Activated CD4-positive, CD25-positive, alpha-beta regulatory T cell treated with anti-CD3 and anti-CD28 coated beads, Interleukin-2, amount 50 U/mL, for 24 hours (primary cell): ENCODE data around the gene PGAM2.

ENCODE experiments used
- ATAC-seq, 2 donors: fragments of 150-1000 bp; cut with Tn5 transposase; one replicate each; pipeline ENCODE4 v1.10.0; 2021; ENCODE audit warnings: mild to moderate bottlenecking in 1 of 2, moderate library complexity in 1 of 2

PGAM2 gene

DNA sequence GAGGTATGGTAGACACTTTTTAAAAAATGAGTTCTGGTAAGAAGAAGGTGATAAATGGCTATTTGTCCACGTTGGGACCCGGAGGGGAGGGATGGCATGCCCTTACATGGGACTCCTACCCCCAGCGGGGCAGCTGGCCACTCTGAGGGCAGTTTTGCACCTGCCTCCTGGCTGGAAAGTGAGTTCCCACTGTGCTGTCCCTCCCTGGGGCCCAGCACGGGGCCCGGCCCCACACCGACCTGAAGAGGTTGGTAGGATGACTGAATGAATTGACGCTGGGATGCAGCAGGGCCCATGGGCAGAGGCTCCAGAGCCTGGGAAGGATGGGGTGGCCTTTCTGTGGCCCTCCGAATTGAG is 38.2 kb upstream of the PGAM2 start:
- ATAC-seq = no peak

DNA sequence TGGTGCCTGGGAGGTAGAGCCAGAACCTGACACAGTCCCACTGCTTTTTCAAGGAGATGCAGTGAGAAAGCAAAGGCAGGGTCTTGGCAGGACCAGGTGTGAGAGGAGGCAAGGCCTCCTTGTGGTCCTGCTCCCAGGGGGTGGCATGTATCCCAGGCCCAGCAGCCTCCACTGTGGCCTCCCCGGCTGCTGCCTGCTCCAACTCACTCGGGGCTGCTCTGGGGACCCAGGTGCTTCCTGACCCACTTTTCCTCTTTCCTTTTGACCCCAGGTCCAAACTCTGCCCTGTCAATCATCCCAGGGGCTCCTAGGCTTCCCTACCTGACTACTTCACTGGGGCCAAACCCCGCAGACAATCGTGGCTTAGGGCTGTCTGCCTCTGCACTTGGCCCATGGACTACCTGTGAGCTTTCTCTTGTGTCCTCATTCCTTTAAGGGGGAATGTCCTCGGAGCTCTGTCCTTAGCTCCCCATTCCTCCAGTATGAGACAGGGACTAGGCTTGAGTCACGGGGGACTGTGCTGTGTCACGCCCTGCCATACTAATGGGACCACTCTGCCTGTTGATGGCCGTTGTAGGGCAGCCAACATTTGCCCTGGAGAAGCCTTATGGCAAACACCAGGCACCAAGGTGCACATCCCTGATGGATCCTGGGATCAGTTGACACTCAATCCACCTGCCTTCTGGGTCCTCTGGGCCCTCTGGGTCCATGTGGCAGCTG is 37.6 kb upstream of the PGAM2 start:
- ATAC-seq = no peak

DNA sequence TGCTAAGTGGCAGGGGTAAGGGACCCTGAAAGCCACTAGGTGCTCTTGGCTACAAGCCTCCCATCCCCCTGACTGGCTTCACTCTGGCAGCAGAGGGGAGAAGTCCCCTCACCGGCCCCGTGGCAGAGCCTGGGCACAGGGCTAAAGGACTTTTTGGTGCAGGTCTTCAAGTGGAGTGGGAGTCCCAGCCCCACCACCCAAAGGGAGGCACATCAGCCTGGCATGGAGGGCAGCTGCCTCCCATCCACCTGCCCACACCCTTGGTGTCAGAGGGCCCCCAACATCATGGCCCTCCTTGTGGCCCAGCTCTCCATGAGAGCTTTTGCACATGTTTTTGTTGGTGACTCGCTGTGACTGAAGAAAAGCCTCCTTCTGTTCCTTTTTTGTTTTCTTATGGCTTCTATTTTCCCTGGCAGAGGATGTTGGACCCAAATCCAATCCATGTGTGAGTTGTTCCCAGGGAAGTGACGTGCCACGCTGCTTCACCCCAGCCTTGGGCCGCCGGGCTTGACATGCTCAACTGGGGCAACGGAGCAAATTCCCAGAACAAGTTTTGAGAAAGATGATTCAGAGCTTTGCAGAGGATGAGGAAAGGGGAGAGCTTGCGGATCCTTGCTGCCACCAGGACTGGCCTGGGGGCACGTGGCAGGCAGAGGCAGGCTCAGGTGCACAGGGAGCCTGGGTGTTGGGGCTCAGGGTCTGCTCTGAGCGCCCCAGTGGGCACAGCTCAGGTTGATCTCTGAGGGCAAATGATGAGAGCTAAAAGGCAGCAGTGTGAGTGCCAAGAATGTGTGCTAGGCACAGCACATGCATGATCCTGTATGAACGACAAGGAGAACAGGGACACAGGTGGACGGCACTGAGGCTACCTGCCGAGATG is 36.8 kb upstream of the PGAM2 start:
- no peak for ATAC-seq

DNA sequence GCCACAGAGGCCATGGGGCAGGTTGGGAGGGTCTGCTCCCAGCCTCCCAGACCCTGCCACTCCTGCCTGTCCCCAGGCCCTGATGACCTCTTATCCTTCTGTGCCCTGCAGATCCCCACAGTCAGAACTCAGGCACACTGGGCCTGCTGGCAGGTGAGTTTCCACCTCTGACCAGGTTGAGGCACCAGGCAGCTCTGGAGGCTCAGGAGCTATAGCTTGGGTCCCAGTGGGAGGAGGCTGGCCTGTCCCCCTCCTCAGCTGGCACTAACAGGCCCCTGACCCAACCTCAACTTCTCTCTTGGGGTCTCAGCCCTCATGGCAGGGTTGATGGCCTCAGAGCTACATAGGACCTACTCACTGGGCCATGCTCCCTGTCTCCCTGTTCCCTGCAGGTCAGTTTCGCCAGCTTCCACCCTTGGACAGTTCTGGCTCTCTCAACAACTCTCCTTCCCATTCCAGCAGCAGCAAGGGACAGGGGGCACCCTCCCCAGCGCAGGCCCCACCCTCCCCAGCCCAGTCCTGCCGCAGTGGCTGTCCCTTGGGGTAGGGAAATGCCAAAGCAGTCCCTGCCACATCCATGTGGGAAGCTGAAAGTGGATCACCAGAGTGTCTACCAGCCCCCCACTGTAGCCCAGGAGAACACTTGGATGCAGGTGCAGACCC is 36.1 kb upstream of the PGAM2 start:
- no peak for ATAC-seq

DNA sequence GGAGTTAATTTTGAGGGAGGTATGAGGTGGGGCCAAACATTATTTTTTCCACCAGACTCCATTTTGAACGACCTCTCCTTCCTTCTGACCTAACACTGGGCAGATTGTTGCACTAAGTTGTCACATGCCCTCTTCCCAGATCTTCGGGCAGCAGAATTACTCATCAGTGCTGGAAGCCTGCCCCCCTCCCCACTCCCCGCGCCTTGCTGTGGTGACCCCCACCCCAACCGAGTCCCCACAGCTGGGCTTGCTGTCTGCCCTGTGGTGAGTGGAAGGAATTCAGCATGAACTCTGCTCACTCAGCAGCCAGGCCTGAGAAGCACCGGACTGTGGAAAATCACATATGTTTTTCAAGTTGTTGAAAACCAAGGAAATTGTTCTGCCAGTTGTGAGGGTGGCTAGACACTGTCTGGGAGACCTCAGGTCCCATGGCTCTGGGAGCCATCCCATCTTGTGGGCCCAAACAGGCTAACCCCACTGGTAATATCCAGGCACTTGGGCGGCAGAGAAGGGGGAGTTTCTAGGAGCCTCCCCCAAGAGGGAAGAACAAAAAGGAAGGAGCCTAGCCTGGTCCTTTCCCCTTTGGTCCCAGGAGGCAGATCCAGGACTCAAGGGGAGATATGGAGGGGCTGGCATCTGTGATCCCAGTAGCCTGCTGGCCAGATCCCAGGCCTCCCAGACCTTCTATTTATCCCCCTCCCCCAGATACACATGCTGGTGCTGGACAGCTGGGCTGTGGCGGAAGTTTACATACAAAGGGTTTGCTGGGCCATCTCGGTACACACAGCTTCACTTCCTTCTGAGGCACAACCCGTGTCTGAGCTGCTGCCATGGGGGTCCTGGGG is 35.3 kb upstream of the PGAM2 start:
- ATAC-seq = no peak

DNA sequence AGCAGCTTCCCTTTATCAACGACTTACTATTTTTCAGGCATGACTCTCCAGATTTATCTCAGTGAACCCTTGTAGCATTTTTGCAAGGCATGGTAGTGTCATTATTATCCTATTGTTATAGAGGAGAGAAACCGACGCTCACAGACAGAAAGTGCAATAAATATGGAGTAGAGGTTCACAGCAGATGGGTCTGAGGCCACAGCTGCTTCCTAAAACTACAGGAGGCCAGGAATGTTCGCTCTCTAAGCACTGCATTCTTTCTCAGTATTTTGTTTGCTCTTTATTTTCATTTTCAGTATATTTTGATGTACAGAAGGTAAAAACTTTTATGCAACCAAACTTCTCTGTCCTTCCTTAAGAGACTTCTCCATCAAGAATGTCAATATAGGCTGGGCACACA is 34.3 kb upstream of the PGAM2 start:
- no peak for ATAC-seq

DNA sequence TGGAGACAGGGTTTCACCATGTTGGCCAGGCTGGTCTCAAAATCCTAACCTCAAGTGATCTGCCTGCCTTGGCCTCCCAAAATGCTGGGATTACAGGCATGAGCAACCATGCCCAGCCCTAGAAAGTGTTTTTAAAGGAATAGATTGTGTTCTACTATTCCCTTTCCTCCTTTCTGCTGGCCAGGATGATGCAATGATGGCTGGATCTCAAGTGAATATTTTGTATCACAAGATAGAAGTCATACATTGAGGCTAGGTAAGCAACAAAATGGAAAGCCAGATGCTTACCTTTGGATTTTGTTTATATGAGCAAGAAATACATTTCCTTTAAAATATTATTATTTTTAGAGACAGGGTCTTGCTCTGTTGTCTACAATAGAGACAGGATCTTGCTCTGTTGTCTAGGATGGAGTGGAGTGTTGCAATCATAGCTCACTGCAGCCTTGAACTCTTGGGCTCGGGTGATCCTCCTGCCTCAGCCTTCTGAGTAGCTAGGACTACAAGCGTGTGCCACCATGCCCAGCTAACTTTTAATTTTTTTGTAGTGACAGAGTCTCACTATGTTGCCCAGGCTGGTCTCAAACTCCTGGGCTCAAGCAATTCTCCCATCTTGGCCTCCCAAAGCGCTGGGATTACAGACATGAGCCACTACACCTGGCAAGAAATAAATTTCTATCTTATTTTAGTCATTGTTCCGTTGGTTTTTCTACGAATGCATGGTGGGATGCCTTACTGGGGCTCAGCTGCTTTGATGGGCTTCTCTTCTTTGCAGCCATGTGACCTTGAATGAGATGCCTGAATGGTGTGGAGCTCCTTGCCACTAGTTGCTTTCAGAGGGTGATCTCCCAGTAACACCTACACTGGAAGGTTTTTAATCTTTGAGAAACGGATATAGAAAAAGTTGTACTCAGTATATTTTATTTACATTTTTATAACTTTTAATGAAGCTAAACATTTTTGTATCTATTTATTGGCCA is 33.0 kb upstream of the PGAM2 start:
- ATAC-seq = no peak

DNA sequence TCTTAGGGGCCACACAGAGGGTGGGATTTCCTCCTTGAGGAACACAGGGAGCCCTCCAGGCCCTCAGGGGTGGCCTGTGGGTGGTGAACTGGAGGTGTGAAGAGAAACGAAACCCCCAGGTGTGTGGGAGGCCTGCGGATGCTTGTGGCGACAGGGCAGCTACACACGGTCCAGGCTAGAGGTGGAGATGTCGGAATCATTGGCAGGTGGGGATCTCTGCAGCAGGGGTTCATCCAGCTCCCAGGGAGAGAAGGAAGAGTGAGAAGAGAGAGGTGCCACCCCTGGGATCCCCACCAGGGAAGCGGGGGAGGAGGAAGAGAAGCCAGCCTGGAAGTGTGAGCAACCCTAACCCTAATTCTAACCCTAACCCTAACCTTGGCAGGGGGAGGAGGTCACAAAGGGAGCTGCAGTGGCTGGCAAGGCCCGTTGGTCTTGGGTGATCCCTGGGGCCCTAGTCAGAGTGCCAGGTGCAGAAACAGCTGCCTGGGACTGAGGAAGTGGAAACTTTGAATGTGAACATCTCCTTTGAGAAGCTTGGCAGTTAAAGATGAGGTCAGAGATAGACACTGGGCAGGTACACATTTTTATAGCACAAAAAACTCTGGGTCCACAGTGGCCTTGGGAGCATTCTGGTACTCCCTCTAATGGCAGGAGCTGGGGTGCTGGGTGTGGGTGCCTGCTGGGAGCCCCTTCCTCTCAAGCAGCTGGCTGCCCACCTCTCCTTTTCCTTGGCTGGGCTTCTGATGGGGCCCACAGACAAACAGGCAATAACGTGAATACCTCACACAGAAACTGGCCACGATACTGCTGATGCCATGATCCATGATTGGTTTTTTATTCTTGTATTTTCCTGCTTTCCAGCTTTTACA is 31.9 kb upstream of the PGAM2 start:
- peak; percentile 46 to 60 for ATAC-seq

DNA sequence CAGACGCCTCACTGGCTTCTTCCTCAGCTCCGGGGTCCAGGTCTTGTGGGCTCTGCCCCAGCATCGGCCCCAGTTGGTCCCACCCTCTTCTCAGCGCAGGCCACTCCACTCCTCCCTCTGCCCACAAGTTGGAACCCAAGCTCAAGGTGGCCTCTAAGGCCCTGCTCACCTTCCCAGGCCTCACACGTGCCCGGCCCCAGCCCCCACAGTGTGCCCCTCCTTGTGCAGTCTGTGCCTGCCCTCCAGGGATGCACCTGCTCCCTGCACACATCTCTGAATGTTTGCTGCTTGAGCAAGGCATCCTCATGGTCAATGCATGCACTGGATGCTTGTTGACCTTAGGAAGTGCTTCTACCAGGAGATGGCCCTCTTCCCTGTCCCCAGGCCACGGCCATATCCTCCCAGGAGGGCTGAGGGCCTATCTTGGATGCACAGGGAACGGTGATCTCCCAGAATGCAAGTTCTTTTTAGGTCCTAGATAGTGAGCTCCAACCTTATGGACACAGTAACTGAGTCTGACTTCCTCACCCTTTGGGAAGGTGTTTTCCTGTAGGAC is 31.0 kb upstream of the PGAM2 start:
- ATAC-seq = no peak

DNA sequence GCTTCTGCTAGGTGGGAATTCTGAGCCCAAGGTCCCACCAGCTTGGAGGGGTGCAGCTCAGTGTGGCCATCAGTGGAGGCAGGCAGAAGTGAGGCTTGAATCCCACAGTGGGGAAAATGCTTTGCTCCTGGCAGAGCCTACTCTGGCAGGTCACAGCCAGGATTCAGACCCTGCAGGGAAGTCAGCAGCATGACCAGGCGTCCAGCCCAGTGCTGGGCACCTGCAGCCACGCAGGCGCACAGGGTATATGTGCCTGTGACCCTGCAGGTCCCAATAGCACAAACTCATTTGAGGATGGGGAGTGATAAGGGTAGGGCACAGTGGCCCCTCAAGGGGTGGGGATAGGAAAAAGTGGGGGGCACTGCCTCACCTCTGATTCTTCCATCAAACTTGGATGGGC is 30.4 kb upstream of the PGAM2 start:
- no peak for ATAC-seq

DNA sequence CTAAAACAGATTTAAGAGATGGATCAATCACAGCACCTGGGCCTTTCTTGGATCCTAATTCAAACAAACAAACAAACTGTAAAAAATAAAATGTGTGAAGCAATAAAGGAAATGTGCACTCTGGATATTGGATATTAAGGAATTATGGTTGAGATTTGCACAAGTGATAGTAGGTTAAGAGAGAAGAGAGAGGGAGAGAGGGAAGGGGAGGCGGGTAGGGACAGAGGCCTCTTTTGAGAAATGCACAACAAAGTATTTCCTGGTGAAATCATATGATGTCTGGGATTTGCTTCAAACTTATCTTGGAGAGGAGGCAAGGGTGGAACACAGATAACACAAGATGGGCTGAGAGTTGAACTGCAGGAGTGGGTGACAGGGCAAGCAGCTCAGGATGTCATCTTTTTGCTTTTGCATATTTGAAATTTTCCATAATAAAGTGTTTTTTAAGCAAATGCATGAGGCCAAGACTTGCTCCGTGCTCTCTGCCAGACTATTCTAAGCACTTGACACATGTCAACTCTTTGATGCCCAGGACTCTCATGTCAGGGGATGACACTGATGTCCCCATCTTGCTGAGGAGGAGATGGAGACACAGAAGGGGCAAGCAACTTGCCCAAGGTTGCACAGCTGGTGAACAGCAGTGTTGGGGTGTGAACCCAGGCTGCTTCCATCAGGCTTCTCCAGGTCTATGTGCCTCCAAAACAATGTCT is 29.7 kb upstream of the PGAM2 start:
- no peak for ATAC-seq

DNA sequence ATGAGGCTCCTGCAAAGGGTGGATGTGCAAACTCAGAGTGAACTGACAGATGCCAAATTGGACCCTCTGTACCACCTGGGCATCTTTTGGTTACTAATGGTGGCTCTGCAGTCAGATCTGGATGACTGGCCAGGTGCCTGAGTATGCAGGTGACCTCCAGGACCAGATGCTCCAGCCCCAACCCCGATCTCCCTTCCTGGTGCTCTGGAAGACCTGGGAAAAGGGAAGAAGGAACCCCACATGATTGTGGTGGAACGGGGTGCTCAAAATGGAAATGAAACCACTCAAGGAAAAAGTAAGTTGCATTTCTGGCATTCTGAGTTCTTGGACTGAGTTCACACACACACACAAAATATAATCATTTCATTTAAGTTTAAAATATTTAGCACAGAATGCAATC is 29.0 kb upstream of the PGAM2 start:
- ATAC-seq = no peak

DNA sequence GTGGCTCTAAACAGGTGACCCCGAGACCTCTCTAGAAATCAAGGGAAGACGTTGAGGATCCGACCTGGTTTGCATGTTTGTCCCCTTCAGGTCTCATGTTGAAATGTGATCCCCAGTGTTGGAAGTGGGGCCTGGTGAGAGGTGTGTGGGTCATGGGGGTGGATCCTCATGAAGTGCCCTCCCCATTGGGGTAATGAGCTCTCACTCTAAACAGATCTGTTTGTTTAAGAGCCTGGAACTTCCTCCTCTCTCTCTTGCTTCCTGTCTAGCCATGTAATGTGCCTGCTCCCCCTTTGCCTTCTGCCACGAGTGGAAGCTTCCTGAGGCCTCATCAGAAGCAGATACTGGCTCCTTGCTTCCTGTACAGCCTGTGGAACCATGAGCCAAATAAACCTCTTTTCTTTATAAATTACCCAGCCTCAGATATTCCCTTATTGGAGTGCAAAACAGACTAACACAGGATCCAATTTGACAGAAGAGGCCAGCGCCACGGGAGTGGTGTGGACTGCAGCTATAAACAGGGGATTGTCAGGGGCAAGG is 27.8 kb upstream of the PGAM2 start:
- no peak for ATAC-seq

DNA sequence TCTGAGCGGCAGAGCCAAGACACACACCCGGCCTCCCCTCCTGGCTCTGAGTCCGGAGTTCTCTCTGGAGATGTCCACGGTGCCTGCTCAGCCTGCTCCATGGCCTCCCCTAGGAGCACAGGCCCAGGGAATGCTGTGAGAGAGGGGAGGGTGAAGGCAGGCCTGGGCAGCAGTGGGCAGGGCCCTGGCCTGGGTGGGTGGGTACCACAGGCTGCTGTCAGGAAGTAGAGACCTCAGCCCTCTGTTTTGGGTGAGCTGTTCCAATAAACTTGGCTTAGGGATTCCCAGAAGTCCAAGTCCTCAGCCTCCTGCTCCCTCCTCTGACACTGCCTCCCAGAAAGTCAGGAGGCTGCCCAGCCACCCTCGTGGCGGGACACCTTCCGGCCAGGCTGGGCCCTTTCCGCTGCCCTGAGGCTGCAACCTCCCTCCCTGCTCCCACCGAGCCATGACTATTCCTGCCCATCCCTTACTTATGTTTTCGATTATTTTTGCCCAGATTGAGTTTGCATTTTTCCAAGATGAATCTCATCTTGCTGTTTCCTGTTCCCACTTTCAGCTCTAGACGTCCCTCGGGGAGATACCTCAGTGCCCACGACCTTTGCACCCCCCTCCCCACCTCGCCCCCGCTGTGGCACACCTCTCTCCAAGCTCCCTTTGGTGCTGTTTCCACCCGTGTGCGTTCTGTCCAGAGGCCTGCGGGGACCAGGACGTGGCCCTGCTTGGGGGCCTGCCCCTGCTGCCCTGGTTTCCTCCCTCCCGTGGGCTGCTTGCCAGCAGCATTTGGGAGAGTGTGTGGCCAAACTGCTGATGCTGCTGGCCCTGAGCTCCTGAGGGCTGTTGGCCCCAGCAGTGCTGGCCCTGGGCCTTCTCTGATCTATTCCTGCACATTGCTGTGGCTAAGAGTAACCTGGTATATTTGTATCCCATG is 22.8 kb upstream of the PGAM2 start:
- ATAC-seq = no peak

DNA sequence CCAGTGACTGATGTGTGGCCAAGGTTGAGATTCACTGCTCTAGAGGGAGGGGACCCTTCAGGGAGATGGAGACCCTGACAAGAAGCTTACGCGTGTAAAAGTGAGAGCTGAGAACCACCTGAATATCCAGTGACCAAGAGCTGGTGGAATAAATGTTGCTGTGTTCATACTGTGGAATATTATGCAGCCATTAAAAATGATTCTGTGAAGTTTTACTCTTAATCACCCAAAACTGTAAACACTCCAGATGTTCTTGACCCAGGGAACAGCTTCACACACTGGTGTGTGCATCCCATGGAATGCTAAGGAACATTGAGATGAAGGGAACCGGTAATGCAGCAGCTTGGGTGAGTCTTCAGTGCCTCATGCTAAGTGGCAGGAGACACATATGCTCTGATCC is 21.3 kb upstream of the PGAM2 start:
- ATAC-seq = no peak

DNA sequence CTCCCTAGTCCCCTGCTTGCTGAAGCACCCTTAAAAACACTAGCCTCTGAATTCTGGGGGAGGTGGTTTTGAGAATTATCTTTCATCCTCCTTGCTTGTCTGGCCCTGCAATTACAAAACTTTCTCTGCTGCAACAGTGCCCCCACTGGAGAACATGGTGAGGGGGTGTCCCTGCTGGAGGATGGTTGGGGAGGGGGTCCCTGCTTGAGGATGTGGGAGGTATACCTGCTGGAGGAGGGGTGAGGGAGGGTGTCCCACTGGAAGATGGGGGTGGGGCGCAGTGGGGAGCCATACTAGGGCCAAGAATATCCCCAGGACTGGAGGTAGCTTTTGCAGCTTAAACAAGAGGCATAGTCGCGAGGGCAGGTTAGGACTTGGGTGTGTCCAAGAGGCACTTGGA is 20.2 kb upstream of the PGAM2 start:
- ATAC-seq = no peak

DNA sequence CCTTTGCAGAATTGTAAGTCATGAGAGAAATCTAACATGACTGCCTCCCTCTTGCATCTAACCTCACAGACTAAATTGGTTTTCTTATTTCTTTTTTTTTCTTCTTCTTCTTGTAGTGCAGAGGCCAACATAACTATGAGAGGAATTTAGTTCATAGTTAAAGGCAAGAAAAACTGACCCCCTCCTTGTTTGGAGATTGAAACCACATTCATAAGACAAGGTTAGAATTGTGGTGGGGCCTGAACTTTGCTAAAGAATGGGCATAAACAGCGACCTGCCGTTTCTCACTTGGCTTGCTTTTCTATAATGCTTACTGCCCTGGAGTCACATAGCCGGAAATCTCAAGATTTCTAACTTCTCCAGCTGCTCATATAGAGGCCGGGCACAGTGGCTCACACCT is 19.3 kb upstream of the PGAM2 start:
- no peak for ATAC-seq

DNA sequence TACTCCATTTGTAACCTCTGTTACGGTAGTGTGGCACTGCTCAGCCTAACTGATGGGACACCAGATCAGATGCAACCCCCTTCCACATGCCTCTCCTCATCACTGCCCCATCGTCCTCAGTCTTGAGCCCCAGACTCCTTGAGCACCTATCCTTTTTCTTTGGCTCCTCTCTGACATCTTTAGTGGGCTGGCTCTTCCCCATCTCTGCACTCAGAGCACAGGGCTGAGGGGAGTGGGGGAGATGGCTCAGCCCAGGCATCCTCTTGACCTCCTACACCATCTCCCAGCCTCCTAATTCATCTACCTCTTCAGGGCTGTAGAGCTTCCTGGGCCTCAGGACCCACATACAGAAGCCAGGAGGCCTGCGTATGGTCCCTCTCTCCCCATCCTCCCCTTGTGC is 18.4 kb upstream of the PGAM2 start:
- no peak for ATAC-seq
